ENCODE data around the gene STAB1.

DNA sequence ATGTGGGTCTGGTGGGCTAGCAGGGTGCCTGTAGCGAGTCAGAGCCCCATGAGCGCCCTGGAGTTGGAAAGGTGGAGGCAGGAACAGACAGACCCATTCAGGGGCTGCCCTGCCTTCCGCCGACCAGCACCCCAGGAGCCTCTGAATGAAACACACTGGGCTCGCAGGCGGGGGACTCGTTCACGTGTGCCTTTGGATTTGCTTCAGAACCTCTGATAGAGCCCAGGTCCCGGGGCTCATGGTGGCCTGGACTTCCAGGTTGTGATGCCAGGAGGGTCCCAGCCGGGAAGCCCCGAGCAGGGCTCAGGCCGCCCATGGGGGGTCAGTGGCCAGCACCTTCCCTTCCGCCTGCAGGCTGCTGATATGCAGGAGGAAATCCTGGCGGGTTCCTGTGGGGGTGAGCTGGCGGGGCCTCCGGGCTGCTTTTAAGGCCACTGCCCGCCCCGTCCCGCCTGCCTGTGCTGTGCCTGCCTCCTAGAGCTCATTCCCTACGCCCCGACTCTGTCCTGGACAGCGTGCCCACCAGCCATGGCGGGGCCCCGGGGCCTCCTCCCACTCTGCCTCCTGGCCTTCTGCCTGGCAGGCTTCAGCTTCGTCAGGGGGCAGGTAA lies at the start of gene STAB1:
- TF ChIP-seq, protein P1, sequence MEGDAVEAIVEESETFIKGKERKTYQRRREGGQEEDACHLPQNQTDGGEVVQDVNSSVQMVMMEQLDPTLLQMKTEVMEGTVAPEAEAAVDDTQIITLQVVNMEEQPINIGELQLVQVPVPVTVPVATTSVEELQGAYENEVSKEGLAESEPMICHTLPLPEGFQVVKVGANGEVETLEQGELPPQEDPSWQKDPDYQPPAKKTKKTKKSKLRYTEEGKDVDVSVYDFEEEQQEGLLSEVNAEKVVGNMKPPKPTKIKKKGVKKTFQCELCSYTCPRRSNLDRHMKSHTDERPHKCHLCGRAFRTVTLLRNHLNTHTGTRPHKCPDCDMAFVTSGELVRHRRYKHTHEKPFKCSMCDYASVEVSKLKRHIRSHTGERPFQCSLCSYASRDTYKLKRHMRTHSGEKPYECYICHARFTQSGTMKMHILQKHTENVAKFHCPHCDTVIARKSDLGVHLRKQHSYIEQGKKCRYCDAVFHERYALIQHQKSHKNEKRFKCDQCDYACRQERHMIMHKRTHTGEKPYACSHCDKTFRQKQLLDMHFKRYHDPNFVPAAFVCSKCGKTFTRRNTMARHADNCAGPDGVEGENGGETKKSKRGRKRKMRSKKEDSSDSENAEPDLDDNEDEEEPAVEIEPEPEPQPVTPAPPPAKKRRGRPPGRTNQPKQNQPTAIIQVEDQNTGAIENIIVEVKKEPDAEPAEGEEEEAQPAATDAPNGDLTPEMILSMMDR (IDR thresholded peaks at IDR 0.05; ENCODE audit: insufficient read depth, low read length): no peak
- TF ChIP-seq POLR2AphosphoS5 (IDR thresholded peaks at IDR 0.05; ENCODE audit: low read depth) (no peak), GABPA (IDR thresholded peaks at IDR 0.05; ENCODE audit: low read depth) (no peak)
- TF ChIP-seq, protein P2, sequence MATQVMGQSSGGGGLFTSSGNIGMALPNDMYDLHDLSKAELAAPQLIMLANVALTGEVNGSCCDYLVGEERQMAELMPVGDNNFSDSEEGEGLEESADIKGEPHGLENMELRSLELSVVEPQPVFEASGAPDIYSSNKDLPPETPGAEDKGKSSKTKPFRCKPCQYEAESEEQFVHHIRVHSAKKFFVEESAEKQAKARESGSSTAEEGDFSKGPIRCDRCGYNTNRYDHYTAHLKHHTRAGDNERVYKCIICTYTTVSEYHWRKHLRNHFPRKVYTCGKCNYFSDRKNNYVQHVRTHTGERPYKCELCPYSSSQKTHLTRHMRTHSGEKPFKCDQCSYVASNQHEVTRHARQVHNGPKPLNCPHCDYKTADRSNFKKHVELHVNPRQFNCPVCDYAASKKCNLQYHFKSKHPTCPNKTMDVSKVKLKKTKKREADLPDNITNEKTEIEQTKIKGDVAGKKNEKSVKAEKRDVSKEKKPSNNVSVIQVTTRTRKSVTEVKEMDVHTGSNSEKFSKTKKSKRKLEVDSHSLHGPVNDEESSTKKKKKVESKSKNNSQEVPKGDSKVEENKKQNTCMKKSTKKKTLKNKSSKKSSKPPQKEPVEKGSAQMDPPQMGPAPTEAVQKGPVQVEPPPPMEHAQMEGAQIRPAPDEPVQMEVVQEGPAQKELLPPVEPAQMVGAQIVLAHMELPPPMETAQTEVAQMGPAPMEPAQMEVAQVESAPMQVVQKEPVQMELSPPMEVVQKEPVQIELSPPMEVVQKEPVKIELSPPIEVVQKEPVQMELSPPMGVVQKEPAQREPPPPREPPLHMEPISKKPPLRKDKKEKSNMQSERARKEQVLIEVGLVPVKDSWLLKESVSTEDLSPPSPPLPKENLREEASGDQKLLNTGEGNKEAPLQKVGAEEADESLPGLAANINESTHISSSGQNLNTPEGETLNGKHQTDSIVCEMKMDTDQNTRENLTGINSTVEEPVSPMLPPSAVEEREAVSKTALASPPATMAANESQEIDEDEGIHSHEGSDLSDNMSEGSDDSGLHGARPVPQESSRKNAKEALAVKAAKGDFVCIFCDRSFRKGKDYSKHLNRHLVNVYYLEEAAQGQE (IDR thresholded peaks at IDR 0.05; ENCODE audit: insufficient replicate concordance, low read depth): no peak

All from HL-60 (cell line).